Loucy (cell line): ENCODE measurements around the gene HMCES.

Experiments
- H2AFZ ChIP-seq: fragments of 200-600 bp; sonication (generic); 2 replicates; pipeline ENCODE4 v1.6.0; 2016; ENCODE audit warnings: antibody characterized with exemption, mild to moderate bottlenecking, low read length, moderate library complexity
- H3F3A ChIP-seq: fragments of 200-600 bp; 2 replicates; pipeline ENCODE4 v1.6.0; 2016; ENCODE audit warnings: antibody characterized with exemption, low read depth, mild to moderate bottlenecking
- H3K27me3 ChIP-seq: fragments of 200-600 bp; sonication (generic); 2 replicates; pipeline ENCODE4 v1.6.1; 2014; ENCODE audit warnings: low read length, mild to moderate bottlenecking; ENCODE audit not compliant: insufficient read depth, poor library complexity, severe bottlenecking
- H3K36me3 ChIP-seq: fragments of 200-600 bp; sonication (generic); 2 replicates; pipeline ENCODE4 v1.6.1; 2016; ENCODE audit warnings: low read length; ENCODE audit not compliant: insufficient read depth
- H3K4me1 ChIP-seq: fragments of 200-600 bp; sonication (generic); 2 replicates; pipeline ENCODE4 v1.5.1; 2014; ENCODE audit warnings: low read length, mild to moderate bottlenecking; ENCODE audit not compliant: insufficient read depth, poor library complexity, severe bottlenecking
- H3K4me2 ChIP-seq: fragments of 200-600 bp; sonication (generic); 2 replicates; pipeline ENCODE4 v1.6.0; 2014; ENCODE audit warnings: antibody characterized with exemption, low read length, low read depth, mild to moderate bottlenecking; ENCODE audit not compliant: poor library complexity, severe bottlenecking
- H3K4me3 ChIP-seq: fragments of 200-600 bp; sonication (generic); 2 replicates; pipeline ENCODE4 v1.5.1; 2014; ENCODE audit warnings: low read length, mild to moderate bottlenecking, mixed read lengths; ENCODE audit not compliant: poor library complexity, severe bottlenecking
- H3K79me2 ChIP-seq: fragments of 200-600 bp; sonication (generic); 2 replicates; pipeline ENCODE4 v1.6.1; 2014; ENCODE audit warnings: low read length; ENCODE audit not compliant: insufficient read depth
- H3K9ac ChIP-seq: fragments of 200-600 bp; sonication (generic); 2 replicates; pipeline ENCODE4 v1.6.0; 2014; ENCODE audit warnings: mild to moderate bottlenecking, low read depth, low read length, moderate library complexity; ENCODE audit not compliant: poor library complexity, severe bottlenecking
- H3K9me2 ChIP-seq: fragments of 200-600 bp; sonication (generic); replicated peaks from 2 replicates; pipeline ENCODE4 v1.6.1; 2016; ENCODE audit warnings: low read depth, low read length, mixed read lengths
- H3K9me3 ChIP-seq: fragments of 200-600 bp; sonication (generic); 2 replicates; pipeline ENCODE4 v1.6.1; 2014; ENCODE audit warnings: mild to moderate bottlenecking, antibody characterized with exemption, low read length, low read depth; ENCODE audit not compliant: insufficient read depth
- H4K20me1 ChIP-seq: fragments of 200-600 bp; sonication (generic); 2 replicates; pipeline ENCODE4 v1.6.0; 2014; ENCODE audit warnings: antibody characterized with exemption, low read length, mild to moderate bottlenecking; ENCODE audit not compliant: insufficient read depth, poor library complexity, severe bottlenecking
- EZH2phosphoT487 ChIP-seq: fragments of 200-600 bp; IDR thresholded peaks from 2 replicates; pipeline ENCODE4 v1.6.1; 2018; ENCODE audit warnings: antibody characterized with exemption, mild to moderate bottlenecking, moderate library complexity, borderline replicate concordance
- TF ChIP-seq, protein P1 (sequence below): fragments of 200-600 bp; sonication (generic); conservative IDR thresholded peaks from 2 replicates; pipeline ENCODE4 v1.5.1; 2014; ENCODE audit warnings: mild to moderate bottlenecking, antibody characterized with exemption, low read length

HMCES gene

DNA sequence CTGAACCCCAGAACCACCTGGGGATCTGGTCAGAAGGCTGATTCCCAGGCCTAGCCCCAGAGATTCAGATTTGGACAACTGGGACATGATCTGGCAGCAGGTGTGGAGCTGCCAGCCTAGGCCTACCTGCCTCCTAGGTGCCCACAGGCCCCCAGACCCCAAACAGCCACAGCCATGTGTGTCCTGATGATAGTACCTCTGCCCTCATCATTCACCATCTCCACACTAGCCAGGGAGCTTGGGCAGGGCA, 34.7 kb downstream of the HMCES start:
- Histone ChIP-seq H4K20me1 (peaks cover 27% of the 10 kb centered on the region), H3K4me1 (peaks cover 43% of the 10 kb centered on the region), H3K4me3 (peak overlapping the region; percentile 93), H3K27me3 (peaks cover 7% of the 10 kb centered on the region), H3K9me2 (no peaks in the 10 kb centered on the region), H3K36me3 (no peaks in the 10 kb centered on the region), H3K4me2 (peak overlapping the region; percentile 93), H3K9me3 (no peaks in the 10 kb centered on the region), H3K79me2 (peaks cover 47% of the 10 kb centered on the region), H3K9ac (peak overlapping the region; percentile 99), H3F3A (0 out of 2 replicates have a peak, but pooled peaks cover 5% of the 10 kb centered on the region), H2AFZ (no peak overlapping the region)
- no peak for TF ChIP-seq EZH2phosphoT487
- TF ChIP-seq, protein P1, sequence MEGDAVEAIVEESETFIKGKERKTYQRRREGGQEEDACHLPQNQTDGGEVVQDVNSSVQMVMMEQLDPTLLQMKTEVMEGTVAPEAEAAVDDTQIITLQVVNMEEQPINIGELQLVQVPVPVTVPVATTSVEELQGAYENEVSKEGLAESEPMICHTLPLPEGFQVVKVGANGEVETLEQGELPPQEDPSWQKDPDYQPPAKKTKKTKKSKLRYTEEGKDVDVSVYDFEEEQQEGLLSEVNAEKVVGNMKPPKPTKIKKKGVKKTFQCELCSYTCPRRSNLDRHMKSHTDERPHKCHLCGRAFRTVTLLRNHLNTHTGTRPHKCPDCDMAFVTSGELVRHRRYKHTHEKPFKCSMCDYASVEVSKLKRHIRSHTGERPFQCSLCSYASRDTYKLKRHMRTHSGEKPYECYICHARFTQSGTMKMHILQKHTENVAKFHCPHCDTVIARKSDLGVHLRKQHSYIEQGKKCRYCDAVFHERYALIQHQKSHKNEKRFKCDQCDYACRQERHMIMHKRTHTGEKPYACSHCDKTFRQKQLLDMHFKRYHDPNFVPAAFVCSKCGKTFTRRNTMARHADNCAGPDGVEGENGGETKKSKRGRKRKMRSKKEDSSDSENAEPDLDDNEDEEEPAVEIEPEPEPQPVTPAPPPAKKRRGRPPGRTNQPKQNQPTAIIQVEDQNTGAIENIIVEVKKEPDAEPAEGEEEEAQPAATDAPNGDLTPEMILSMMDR: no peak

DNA sequence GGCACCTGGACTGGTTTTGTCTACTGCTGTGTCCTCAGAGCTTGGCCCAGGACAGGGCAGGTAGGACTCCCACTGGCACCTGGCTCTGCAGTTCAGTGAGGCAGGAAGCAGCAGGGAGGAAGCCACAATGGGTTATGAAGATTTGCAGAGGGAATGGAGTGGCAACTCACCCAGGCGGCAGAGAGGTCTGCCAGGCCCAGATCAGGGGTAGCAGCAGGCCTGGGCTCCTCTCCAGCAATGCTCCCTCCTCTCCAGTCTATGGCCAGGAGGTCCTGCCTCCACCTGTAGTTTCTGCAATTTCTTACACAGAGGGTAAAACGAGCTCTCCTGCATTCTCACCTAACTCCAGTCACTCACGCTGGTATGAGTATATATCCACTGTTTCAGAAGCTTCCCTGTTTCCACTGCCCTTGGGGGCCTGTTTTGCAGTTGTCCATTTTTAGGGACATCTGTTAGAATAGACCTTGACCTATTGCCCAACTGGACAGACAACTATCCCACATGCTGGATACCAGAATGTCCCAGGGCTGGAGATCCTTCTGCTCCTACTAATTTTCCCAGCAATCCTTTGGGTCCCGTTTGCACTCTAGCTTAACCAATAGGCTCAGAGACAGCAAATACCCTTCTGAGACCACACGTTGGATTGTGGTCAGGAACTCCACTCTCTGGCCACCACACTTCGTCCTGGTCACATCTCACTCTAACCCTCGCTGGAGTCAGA, 35.2 kb downstream of the HMCES start:
- Histone ChIP-seq H3K9me2 (no peaks in the 10 kb centered on the region), H4K20me1 (peaks cover 27% of the 10 kb centered on the region), H3K9ac (peak overlapping the region; percentile 99), H2AFZ (no peak overlapping the region), H3K27me3 (peaks cover 7% of the 10 kb centered on the region), H3F3A (0 out of 2 replicates have a peak, but pooled peaks cover 5% of the 10 kb centered on the region), H3K4me2 (peak overlapping the region; percentile 93), H3K9me3 (no peaks in the 10 kb centered on the region), H3K4me1 (peaks cover 43% of the 10 kb centered on the region), H3K4me3 (peak overlapping the region; percentile 93), H3K79me2 (peaks cover 52% of the 10 kb centered on the region), H3K36me3 (no peaks in the 10 kb centered on the region)
- TF ChIP-seq EZH2phosphoT487: no peak
- TF ChIP-seq, protein P1: no peak

DNA sequence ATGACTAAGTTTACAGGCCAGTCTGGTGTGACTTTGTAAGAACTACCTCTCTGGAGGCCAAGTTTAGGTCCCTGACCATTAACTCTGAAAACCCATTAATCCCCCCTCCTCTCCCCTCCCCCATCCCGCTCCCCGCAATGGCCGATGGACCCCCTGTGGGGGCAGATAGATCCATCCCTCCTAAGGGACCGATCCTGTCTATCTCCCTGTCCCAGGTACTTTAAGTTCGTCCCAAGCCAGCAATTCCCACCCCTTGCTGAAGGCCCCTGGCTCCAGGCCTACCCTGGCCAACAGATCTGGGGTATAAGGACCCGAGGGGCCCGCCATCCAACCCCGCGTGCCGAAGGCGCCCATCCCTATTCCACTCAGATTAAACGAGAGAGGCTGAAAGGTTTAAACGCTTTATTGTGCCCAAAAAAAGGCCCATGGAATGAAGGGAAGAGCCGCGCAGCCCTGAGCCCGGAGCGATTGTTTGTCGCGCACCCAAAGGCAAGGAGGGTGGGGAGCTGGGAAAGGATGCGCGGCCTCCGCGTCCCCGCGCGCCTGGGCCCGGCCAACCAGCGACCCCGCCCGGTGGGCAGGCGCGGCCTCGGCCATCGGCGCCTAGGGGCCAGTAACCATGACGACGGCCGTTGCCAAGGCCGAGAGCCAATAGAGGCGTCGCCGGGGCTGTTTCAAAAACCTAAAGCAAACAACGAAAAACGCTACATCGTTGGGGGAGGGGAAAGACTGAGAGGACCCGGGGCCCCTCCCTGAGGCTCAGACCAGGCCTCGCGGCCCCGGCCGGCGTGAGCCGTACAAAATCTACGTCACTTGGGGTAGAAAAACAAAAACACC, 35.9 kb downstream of the HMCES start:
- Histone ChIP-seq H3K4me1 (peaks cover 43% of the 10 kb centered on the region), H3K27me3 (peaks cover 7% of the 10 kb centered on the region), H2AFZ (no peak overlapping the region), H3K4me3 (peak overlapping the region; percentile 93), H3F3A (0 out of 2 replicates have a peak, but pooled peaks cover 5% of the 10 kb centered on the region), H3K4me2 (peak overlapping the region; percentile 93), H3K9me2 (no peaks in the 10 kb centered on the region), H3K9me3 (no peaks in the 10 kb centered on the region), H4K20me1 (peaks cover 27% of the 10 kb centered on the region), H3K9ac (peak overlapping the region; percentile 99), H3K79me2 (peaks cover 59% of the 10 kb centered on the region), H3K36me3 (no peaks in the 10 kb centered on the region)
- TF ChIP-seq, protein P1: peak; percentile 38
- TF ChIP-seq EZH2phosphoT487: no peak
